ENCODE results near the gene CYB5R2.
"Not testable (repeated sequence)": the region's sequence is repeated elsewhere in the genome, so short reads cannot be mapped to it uniquely, and the experiment has no call there.

CYB5R2 gene

GRCh38 chr11:7668464-7668863 is 4.8 kb downstream of the CYB5R2 start:
- no peak for DNase-seq

GRCh38 chr11:7667460-7667859 is 5.8 kb downstream of the CYB5R2 start:
- DNase-seq = no peak

- DNase-seq = no peak
Measured at GRCh38 chr11:7666292-7666866, 6.9 kb downstream of the CYB5R2 start.

DNA sequence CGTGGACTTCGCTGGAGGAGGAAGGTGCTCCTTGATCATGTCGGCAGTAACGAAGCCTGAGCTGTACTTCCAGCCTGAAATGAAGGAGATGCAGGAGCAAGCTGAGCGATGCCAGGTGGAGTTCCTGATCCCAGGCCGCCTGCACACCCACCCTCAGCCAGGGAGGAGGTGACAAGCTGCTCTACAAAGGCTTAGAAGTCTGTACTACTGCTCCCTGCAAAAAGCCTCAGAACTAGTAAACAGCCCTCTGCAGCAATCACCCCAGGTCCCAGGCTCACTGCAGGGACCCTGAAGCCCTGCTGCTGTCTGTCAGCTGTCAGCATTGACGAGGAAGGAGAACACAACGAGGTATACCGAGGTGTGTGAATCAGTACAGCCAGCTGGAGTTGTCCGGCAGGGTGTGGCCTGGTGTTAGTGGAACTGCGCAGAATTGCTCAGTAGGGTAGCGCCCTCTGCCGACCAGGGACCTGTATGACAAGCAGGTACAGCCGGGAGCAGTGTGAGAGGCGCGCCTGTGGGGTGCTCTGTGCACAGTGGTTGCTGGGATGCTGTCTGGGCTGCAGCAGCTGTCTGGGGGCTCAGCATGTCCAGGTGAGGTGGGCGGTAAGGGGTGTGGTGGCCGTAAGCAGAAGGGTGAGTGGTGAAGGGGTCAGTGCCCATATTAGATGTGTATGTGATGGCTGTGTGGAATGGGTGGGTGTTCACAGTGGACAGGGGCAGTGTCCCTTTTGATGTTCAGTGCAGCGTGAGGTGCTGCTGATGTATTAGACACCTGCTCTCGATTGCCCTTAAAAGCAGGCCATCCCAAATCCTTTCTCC is 7.6 kb downstream of the CYB5R2 start:
- peak; percentile 71 for DNase-seq

DNA sequence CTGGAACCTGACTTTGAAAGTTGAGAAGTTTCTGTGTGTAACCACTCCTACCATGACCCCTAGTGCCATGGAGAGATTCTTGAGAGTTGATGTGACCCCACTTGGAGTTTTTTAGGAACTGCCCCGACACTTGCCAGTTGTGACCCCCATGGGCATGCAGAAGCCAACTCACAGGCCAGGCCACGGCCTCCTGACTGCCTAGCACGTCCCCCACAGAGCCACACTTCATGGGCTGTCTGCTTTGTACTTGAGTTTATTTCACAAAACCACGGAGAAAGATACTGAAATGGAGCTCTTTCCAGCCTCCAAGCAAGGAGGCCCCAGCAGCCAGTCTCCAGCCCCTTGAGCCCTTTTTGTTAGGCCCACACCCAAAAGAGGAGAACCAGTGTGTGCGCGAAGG is 8.4 kb downstream of the CYB5R2 start:
- no peak for DNase-seq

DNA sequence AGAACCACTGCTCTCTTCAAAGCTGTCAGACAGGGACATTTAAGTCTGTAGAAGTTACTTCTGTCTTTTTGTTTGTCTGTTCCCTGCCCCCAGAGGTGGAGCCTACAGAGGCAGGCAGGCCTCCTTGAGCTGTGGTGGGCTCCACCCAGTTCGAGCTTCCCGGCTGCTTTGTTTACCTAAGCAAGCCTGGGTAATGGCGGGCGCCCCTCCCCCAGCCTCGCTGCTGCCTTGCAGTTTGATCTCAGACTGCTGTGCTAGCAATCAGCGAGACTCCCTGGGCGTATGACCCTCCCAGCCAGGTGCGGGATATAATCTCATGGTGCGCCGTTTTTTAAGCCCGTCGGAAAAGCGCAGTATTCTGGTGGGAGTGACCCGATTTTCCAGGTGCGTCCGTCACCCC is 9.8 kb downstream of the CYB5R2 start:
- not testable (repeated sequence) for DNase-seq

DNA sequence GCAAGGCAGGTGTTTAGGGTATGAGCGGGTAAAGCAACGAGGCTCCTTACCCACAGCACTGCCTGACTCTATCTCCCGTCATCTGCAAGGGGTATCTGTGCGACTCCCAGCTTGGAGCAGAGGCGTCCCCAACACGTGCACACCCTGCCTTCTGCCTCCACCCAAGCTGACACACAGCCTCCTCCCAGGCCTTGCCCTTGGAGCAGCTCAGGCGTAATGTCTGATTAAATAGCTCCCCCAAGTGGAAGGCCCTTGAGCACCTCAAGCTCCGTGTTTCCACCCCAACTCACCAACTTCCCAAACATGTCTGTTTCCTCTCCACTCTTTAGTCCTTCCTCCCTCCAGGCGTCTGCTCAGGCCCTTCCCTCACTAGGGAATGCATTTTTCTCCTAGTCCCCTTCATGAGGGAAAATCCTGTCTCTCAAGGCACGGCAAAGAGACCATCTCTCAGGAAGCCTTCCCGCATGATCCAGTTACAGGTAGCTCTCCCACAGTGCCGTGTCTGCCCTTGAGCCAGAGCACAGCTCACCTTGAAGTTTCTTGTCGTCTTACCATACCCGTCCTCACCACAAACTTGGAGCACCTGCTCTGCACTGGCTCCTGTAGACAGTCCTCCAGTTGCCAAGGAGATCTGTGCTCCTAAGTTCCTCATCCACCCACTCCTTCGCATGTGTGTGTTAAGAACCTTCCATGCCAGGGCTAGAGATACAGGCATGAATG is 15.8 kb downstream of the CYB5R2 start:
- peak; percentile 3 for DNase-seq

DNA sequence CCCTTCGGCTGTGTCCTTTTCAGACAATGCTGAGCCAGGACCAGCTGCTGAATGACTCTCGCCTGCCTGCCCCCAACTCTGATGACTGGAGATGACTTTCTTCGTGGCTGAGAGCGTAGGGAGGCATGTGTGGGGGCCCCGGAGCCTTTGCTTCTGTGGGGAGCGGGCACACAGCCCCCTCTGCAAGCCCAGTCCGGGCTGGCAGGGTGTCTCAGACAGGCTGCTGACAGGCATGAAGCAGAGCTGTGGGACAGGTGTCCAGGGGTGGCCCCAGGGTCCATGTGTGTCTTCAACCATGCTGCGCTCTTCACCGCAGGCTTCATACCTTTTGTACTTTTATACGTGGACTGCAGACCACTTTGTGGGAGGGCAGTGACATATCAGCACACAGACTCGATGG is 16.6 kb downstream of the CYB5R2 start:
- DNase-seq = no peak

- no peak for DNase-seq
Measured at GRCh38 chr11:7655253-7656217, 17.8 kb downstream of the CYB5R2 start.

- DNase-seq = no peak
Measured at GRCh38 chr11:7654195-7654705, 19.1 kb downstream of the CYB5R2 start.

- DNase-seq = no peak
Measured at GRCh38 chr11:7651700-7652099, 21.6 kb downstream of the CYB5R2 start.

DNA sequence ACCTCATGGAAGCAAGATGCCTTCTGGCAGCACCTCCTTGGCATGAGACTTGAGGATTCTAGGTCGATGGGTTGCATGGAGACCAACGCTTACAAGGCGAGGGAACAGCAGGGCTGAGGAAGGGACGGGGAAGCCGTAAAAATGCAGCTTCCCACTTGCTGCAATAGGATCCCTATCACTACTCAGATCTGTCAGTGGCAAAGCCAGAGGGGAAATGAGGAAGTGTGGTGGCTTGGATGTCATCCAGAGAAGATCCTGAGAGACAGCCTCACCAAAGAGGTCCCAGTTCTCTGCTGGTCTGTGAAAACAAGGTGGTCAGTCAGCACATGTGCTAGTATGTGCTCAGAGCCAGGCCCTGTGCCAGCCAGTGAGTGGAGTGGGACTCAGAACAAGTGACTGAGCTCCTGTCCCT is 22.2 kb downstream of the CYB5R2 start:
- DNase-seq = peak; percentile 5

GRCh38 chr11:7648264-7648663 is 25.0 kb downstream of the CYB5R2 start:
- DNase-seq = no peak

DNA sequence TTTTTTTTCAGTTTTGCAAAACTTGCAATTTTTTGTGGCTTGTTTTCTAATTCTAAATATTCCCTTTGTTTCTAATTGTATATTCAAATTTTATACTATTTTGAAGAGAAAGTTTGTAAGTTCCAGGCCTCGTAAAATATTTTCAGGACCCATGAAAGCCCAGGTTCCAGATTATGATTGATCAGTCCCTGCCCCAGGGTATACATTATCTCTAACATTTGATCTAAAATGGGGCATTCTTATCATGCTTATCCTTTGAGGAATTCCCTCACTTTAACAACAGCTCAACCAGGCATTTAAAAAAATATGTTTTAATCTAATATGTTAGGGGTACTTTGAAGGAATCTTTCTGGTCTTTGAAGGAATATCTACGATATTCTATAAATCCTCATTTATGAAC is 26.4 kb downstream of the CYB5R2 start:
- DNase-seq = no peak

DNA sequence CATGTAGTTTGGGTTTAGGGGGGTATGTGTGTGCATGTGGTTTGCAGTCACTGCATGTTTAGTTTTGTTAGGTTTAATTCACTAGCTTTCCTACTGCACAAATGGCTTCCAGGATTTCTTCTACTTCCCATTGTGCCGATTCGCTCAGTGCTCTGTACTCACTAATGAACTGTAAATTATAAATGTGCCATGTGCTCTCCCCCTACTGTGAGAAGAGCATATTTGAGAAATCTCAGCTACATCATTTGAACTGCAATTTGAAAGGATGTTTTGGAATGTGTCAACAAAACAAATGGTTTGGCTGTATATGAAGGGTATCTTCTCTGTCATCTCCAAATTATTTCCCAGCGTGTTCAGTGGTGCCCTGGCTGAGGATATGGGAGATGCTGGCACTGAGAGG is 28.1 kb downstream of the CYB5R2 start:
- no peak for DNase-seq

- DNase-seq = no peak
Measured at GRCh38 chr11:7643314-7643713, 30.0 kb downstream of the CYB5R2 start.

DNA sequence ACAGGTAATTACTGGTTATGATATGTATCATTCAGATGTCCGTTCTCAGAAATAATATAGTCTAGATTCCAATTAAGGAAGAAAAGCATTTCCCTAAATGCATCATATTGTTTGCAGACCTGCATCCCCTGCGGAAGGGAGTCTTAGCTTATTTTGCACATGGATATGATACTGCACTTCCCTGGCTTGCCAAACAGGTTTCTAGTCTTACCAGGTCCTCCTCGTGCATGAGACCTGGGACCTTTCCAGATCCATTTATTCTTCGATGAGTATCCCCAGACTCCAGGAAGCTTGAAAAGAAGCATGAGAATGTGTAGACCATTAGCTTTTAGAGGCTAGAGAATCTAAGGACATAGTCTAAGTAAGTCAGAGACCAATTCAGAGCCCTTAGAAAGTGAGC is 30.6 kb downstream of the CYB5R2 start:
- no peak for DNase-seq

GRCh38 chr11:7640816-7641215 is 32.5 kb downstream of the CYB5R2 start:
- no peak for DNase-seq

- no peak for DNase-seq
Measured at GRCh38 chr11:7639643-7640025, 33.7 kb downstream of the CYB5R2 start.

GRCh38 chr11:7638710-7639642 is 34.3 kb downstream of the CYB5R2 start:
- DNase-seq = no peak

DNA sequence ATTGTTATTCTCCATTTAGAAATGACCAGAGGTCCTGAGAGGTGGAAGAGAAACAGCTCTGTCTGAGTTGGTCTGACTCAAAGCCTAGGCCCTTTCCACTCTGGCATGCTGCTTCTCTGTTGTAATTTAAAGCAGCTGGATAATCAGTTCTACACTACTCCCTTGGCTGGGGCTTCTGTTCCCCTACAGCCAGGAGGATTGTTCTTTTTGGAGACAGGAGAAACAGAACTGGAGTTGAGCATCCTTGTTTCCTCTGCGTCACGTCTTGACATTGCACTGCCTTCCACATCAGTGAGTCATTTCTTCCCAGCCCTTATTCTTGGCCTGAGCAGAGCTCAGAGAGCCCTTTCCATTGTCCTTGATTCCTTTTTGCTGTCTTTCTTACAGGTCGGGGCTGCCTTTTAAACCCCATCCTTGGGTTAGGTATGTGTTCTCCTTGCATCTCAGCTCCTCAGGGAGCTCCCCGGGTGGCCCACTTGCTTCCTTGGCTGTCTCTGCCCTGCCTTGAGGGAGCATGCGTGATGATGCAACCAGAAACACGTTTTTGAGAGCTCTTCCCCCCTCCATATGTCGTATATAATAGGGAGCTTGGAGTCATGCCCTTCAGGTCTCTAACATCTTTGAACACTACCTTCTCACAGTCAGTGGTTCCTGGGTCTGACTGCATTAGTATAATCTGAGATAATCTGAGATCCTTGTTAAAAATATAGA is 35.7 kb downstream of the CYB5R2 start:
- DNase-seq = no peak
